Iris pigment epithelial cell (primary cell): ENCODE results near the gene APOE.
A peak's percentile ranks its signal among the peaks of the same experiment; 100 is the strongest.
"Not testable (repeated sequence)": the region's sequence is repeated elsewhere in the genome, so short reads cannot be mapped to it uniquely, and the experiment has no call there.

Experiments
- DNase-seq: peaks from one replicate; pipeline ENCODE4 v3.0.0-alpha.2; 2011; ENCODE audit warnings: low read depth

APOE gene

DNA sequence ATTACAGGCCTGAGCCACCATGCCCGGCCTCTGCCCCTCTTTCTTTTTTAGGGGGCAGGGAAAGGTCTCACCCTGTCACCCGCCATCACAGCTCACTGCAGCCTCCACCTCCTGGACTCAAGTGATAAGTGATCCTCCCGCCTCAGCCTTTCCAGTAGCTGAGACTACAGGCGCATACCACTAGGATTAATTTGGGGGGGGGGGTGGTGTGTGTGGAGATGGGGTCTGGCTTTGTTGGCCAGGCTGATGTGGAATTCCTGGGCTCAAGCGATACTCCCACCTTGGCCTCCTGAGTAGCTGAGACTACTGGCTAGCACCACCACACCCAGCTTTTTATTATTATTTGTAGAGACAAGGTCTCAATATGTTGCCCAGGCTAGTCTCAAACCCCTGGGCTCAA lies 4.2 kb downstream of the APOE start:
- no peak for DNase-seq

DNA sequence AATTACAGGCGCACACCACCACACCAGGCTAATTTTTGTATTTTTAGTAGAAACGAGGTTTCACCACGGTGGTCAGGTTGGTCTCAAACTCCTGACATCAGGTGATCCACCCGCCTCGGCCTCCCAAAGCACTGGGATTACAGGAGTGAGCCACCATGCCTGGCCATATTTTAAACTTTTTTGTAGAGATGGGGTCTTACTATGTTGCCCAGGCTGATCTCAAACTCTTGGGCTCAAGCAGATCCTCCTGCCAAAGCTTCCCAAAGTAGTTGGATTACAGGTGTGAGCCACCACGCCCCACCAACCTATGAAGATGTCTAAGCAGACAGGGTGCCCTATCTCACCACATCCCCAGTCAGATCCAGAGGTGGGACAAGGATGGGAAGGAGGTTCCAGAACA lies 6.3 kb downstream of the APOE start:
- DNase-seq = not testable (repeated sequence)

DNA sequence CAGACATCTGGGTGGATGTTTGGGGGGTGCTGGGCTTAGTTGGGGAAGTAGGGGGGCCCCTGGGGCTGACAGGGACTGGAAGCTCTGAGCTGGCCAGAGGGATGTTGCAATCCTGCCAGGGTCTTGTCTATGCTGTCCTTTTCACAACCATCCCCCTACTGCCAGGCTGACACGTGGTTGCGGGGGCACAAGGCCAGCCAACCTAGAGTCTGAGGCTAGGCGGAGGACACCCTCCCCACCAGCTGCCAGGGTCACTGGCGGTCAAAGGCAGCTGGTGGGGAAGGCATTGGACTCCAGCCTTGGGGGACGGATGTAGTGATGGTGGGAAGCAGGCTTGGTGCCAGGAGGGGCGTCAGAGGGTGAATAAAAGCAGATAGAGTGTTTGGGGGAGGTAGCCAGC lies 7.3 kb downstream of the APOE start:
- DNase-seq = no peak

DNA sequence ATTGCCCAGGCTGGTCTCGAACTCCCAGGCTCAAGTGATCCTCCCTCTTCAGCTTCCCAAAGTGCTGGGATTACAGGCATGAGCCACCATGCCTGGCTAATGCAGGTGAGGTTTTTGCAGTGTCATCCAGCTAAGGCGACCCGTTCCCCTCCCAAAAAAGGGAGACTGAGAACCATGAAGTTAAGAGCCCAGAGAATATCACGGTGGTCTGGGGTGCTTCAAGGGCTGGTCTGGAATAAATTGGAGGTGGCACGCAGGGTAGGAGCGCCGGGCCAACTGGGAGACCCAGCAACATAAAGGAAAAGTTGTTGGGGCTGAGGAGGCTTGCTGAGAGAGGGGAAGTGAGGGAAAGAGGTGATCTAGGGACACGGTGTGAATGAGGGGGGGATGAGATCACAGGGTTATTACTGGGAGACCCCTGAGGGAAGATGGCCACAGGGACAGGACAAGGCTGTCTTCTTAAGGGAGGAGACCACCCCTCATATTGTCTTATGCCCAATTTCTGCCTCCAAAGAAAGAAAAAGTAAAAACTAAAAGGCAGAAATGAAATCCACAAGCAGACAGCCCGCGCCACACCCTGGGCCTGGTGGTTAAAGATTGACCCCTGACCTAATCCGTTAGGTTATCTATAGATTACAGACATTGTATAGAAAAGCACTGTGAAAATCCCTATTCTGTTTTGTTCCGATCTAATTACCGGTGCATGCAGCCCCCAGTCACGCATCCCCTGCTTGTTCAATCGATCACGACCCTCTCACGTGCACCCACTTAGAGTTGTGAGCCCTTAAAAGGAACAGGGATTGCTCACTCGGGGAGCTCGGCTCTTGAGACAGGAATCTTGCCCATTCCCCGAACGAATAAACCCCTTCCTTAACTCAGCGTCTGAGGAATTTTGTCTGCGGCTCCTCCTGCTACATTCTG lies 8.2 kb downstream of the APOE start:
- DNase-seq = not testable (repeated sequence)

DNA sequence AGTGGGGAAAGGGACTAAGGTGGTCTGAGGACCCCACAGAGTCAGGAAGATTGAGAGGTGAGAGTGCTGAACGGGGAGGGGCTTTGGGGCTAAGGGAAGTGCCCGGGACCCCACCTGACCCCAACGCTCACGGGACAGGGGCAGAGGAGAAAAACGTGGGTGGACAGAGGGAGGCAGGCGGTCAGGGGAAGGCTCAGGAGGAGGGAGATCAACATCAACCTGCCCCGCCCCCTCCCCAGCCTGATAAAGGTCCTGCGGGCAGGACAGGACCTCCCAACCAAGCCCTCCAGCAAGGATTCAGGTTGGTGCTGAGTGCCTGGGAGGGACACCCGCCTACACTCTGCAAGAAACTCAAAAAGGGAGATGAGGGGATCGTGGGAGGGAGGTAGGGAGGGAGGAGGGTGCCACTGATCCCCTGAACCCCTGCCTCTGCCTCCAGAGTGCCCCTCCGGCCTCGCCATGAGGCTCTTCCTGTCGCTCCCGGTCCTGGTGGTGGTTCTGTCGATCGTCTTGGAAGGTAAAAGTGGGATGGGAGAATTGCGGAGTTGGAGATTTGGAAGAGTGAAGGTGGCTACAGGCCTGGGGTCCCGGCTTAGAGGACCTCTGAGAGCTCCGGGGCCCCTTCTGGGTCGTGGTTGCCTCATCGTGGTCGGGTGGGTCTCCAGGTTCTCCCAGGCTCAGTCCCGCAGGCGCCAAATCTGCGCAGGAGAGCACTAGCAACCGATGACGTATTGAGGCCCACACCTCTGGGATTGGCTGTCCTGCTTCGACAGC lies 9.0 kb downstream of the APOE start, which contains the start of gene APOC1:
Gene APOC1, plus strand, starts transcription at position 176 of the 774 bp plus-strand sequence. Its CDS starts 284 bp downstream, at position 460.
- peak; percentile 69 for DNase-seq

DNA sequence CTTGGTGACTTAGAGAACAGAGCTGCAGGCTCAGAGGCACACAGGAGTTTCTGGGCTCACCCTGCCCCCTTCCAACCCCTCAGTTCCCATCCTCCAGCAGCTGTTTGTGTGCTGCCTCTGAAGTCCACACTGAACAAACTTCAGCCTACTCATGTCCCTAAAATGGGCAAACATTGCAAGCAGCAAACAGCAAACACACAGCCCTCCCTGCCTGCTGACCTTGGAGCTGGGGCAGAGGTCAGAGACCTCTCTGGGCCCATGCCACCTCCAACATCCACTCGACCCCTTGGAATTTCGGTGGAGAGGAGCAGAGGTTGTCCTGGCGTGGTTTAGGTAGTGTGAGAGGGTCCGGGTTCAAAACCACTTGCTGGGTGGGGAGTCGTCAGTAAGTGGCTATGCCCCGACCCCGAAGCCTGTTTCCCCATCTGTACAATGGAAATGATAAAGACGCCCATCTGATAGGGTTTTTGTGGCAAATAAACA lies 18.7 kb downstream of the APOE start:
- no peak for DNase-seq

DNA sequence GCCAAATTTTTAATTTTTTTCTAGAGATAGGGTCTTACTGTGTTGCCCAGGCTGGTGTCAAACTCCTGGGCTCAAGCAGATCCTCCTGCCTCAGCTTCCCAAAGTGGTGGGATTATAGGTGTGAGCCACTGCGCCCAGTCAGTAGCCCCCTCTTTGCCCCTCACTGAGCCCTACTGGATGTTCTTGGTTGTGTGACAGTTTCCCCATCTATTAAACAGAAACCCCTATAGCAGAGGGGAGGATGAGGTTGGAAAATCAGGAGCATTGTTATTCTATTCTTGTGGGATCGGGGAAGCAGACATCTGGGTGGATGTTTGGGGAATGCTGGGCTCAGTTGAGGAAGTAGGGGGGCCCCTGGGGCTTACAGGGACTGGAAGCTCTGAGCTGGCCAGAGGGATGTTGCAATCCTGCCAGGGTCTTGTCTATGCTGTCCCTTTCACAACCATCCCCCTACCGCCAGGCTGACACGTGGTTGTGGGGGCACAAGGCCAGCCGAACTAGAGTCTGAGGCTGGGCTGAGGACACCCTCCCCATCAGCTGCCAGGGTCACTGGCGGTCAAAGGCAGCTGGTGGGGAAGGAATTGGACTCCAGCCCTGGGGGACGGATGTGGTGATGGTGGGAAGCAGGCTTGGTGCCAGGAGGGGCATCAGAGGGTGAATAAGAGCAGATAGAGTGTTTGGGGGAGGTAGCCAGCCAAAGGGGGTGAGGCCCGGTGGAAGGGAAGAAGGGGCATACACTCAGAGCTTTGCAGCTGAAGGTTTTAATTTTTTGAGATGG lies 19.7 kb downstream of the APOE start:
- peak; percentile 63 for DNase-seq

DNA sequence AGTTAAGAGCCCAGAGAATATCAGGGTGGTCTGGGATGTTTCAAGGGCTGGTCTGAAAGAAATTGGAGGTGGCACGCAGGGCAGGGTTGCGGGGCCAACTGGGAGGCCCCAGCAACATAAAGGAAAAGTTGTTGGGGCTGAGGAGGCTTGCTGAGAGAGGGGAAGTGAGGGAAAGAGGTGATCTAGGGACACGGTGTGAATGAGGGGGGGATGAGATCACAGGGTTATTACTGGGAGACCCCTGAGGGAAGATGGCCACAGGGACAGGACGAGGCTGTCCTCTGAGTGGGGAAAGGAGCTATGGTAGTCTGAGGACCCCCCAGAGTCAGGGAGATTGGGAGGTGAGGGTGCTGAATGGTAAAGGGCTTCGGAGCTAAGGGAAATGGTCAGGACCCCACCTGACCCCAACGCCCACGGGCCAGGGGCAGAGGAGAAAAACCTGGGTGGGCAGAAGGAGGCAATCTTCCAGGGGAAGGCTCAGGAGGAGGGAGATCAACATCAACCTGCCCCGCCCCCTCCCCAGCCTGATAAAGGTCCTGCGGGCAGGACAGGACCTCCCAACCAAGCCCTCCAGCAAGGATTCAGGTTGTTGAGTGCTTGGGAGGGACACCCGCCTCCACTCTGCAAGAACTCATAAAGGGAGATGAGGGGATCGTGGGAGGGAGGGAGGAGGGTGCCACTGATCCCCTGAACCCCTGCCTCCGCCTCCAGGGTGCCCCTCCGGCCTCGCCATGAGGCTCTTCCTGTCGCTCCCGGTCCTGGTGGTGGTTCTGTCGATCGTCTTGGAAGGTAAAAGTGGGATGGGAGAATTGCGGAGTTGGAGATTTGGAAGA lies 20.9 kb downstream of the APOE start:
- not testable (repeated sequence) for DNase-seq

DNA sequence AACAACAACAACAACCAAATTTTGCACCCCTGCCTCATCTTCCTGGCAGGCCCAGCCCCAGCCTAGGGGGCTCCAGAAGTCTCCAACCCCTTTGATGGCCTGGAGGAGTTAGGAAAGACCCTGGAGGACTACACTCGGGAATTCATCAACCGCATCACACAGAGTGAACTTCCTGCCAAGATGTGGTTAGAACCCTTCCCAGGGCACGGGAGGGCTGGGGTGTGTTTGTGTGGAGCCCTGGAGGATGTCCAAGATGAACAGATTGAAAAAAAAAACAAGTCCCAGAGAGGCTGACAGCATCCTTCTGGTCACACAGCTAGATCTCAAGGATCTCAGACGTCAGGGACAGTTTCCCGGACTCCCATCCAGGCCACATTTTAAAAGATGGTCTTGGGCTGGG lies 22.1 kb downstream of the APOE start:
- DNase-seq = peak; percentile 60

DNA sequence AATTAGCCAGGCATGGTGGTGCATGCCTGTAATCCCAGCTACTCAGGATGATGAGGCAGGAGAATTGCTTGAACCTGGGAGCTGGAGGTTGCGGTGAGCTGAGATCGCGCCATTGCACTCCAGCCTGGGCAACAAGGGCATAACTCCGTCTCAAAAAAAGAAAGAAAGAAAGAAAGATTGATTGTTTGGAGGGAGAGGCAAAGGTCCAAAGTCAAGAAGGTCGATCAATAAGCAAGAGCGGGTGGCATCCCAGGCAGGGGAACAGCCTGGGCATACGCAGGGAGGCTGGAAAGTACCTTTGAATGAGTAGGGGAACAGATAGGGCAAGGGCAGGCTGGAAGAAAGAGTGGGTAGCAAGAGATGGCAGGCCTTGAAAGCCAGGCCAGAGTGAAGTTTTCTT lies 24.5 kb downstream of the APOE start:
- DNase-seq = no peak

DNA sequence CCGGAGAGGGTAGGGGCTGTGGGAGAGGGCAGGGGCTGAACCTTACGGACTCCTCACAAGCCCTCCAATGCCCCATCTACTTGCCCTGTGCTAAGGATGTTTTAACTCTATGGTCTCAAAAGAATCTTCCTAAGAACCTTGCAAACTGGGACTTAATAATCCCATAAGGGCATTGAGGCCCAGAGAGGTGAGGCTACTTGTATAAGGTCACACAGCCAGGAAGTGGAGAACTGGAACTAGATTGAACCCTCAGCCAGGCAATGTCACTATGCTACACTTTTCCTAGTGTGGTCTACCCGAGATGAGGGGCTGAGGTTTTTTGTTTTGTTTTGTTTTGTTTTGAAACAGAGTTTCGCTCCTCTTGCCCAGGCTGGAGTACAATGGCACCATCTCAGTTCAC lies 25.9 kb downstream of the APOE start:
- no peak for DNase-seq

DNA sequence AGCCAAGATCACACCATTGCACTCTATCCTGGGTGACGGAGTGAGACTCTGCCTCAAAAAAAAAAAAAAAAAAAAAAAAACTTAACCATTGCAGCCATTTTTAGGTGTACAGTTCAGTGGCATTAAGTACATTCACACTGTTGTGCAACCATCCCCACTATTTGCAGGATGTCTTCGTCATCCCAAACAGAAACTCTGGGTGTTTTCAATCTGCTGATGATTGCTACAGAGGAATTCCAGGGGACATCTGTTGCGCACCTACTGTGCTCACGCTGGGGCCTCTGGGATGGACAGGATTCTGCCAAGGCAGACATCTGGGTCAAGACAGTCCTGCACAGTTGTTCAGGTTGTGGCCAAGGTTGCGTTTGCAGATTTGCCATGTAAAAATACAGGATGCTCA lies 34.1 kb downstream of the APOE start:
- peak; percentile 28 for DNase-seq

DNA sequence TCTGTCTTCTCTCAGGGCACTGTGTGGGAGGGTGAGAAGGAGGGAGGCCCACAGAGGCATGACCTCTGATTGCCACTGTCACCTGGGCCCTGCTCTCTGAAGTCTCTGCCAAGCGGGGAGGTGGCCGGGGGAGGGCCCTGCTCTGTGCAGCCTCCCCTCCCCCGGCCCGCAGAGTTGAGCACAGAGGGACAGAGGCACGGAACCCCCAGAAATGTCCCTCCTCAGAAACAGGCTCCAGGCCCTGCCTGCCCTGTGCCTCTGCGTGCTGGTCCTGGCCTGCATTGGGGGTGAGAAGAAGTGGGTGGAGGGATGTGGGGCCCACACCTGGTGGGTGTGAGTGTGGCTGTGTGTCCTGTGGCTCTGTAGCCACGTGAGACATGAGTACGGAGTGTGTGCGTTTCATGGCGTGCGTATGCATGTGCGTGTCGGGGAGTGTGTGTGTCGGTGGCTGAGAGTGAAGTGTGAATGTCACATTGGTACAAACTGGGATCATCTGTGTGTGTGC lies 36.5 kb downstream of the APOE start, which contains the start of gene APOC4:
Gene APOC4, plus strand, starts transcription at position 171 of the 505 bp plus-strand sequence. Its CDS starts 41 bp downstream, at position 212.
- DNase-seq = no peak

DNA sequence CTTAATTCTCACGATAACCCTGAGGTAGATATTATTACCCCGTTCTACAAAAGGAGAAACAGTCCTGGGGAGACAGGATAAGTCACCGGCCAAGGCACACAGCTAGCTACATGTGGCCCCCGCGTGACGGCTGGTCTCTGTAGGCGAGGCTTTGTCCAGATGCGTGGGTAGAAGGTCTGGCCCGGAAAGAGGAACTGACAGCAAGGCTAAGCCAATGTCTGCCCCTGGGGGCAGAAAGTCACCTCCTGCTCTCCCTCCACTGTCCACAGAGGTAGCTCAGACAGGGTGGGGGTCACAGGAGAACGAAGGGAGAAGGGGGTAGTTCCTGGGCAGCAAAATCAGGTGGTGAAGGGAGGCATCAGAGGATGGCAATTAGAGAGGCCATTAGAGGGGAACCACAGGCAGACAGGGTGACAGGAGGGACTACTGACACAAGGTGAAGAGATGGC lies 38.2 kb downstream of the APOE start:
- no peak for DNase-seq

DNA sequence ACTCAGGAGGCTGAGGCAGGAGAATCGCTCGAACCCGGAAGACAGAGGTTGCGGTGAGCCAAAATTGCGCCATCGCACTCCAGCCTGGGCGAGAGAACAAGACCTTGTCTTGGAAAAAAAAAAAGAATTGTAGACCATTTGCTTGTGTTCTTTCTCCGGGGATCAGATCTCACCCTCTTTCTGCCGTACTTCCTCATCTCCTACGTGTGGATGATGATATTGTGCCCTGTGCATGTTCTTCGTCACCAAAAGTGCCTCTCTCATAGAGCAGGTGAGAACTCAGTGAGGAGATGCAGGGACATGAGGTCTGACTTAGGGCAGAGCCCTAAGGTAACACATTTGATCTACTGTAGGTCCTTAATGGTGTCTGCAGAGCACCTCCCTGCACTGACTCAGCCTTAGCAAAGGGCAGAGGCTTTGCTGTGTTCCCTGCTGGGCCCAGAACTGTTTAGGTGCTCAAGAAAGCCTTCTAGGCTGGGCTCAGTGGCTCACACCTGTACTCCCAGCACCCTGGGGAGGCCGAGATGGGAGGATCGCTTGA lies 41.5 kb downstream of the APOE start:
- no peak for DNase-seq

DNA sequence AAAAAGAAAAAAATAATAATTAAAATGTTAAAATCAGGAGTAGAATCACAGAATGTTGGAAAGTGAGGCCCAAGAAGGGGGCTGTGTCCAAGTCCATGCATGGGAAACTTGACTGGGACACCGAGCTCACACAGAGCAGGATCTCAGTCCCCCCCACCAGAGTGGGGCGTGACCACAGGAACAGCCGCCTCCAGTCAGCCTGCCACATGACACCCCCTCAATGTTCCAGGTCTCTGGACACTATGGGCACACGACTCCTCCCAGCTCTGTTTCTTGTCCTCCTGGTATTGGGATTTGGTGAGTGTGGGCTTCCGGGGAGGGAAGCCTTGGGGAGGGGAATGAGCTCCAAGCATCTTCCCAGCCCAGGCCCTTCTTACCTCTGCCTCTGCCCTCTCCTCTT lies 42.6 kb downstream of the APOE start:
- DNase-seq = no peak

DNA sequence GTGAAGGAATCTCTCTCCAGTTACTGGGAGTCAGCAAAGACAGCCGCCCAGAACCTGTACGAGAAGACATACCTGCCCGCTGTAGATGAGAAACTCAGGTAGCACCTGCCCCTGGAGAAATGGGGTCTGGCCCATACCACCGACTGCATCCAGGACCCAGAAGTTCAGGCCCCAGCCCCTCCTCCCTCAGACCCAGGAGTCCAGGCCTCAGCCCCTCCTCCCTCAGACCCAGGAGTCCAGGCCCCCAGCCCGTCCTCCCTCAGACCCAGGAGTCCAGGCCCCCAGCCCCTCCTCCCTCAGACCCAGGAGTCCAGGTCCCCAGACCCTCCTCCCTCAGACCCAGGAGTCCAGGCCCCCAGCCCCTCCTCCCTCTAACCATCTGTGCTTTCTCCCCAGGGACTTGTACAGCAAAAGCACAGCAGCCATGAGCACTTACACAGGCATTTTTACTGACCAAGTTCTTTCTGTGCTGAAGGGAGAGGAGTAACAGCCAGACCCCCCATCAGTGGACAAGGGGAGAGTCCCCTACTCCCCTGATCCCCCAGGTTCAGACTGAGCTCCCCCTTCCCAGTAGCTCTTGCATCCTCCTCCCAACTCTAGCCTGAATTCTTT lies 43.3 kb downstream of the APOE start:
- DNase-seq = no peak

DNA sequence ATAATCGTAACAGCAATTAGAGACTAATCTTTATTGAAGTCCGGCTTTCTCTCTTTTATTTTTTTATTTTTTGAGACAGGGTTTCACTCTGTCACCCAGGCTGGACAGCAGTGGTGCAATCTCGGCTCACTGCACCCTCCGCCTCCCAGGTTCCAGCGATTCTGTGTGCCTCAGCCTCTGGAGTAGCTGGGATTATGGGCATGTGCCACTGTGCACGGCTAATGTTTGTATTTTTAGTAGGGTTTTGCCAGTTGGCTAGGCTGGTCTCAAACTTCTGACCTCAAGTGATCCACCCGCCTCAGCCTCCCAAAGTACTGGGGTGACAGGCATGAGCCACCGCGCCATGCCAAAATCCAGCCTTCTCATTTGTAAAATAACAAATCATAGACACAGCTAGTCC lies 44.0 kb downstream of the APOE start:
- no peak for DNase-seq

DNA sequence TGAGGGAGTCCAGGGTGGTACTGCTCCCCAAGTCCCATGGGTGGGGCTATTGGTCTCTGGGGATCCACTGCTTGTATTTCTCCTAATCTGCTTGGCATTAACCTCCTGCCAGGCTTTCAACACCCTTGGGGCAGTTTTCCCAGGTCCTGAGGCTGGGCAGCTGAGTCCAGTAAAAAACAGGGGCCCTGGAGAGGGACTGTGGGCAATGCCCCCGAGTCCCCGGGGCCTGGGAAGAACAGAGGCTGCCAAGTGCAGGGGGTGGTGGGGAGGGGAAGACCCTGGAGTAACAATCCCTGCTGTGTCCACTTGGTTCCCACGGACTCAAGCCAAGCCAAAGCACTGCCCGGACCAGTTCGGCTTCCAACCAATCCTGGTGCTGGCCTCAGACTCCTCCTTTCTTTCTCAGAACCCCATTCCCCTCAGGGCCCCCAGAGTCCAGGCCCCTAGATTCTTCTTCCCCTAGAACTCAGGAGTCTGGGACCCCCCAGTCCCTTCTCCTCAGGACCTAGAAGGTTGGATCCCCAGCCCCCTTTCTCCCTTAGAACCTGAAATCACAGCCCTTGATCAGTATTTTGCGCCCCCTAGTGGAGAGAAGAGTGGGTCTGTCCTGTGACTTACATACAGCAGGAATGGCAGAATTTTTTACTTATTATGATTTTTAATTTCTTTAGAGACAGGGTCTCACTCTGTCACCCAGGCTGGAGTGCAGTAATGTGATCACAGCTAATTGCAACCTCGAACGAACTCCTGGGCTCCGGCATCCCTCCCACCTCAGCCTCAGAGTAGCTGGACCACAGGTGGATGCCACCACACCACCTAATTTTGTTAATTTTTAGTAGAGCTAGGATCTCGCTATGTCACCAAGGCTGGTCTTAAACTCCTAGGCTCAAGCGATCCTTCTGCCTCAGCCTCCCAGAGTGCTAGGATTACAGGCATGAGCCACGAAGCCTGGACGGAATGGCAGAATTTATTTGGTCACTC lies 45.9 kb downstream of the APOE start:
- DNase-seq = peak; percentile 76
